HCT116 (cell line): ENCODE data around the gene PITPNC1. TPM values are rescaled to one million over a fixed set of nuclear protein-coding genes. Genes with fewer than 3 reads are reported as not detected.
"Not testable (repeated sequence)": the region's sequence is repeated elsewhere in the genome, so short reads cannot be mapped to it uniquely, and the experiment has no call there.

Source experiments
- ATAC-seq: fragments of 200-7000 bp; cut with Tn5 transposase; 2 replicates; pipeline ENCODE4 v1.9.1; 2020; ENCODE audit warnings: mild to moderate bottlenecking, moderate library complexity
- BruUV-seq: library from RNA; stranded (reverse); fragments of 400-500 nt; replicated peaks from 2 replicates; lab custom pipeline; 2021; lab: Mats Ljungman, UMichigan
- CTCF ChIA-PET: fragments of 300-600 bp; sonication (Branson Sonifier 250); formaldehyde crosslinking; loops from one replicate; lab custom pipeline; 2021; ENCODE audit warnings: antibody characterized with exemption; lab: Charles Lee
- POLR2A ChIA-PET: fragments of 300-600, 350-600 bp; sonication (Branson Sonifier 250); formaldehyde crosslinking; loops from one replicate; lab custom pipeline; 2021; ENCODE audit warnings: antibody characterized with exemption; lab: Charles Lee
- RAD21 ChIA-PET, 2 experiments: fragments of 300-600 bp; sonication (Branson Sonifier 250); formaldehyde crosslinking; loops; one replicate each; lab custom pipeline; 2023; ENCODE audit warnings: low total read pairs in 2 of 2; ENCODE audit not compliant: uncharacterized antibody in 2 of 2, unreplicated experiment in 2 of 2, low non-redundant PET in 1 of 2; lab: Charles Lee
- DNase-seq: peaks from one replicate; pipeline ENCODE4 v3.0.0-alpha.2; 2010; ENCODE audit warnings: low read depth, low spot score
- H2AFZ ChIP-seq: fragments of 200-600 bp; shearing (Covaris generic), sonication (generic); 2 replicates; pipeline ENCODE4 v1.6.1; 2017; ENCODE audit warnings: low read depth, mixed run types, mixed read lengths, antibody characterized with exemption, low read length; ENCODE audit not compliant: poor library complexity, severe bottlenecking
- H3K27ac ChIP-seq: 2 replicates; pipeline ENCODE4 v1.5.1; 2012; ENCODE audit warnings: low read depth, low read length
- H3K27me3 ChIP-seq: fragments of 200-600 bp; sonication (generic); 2 replicates; pipeline ENCODE4 v1.6.1; 2016; ENCODE audit warnings: mixed run types, low read length, mixed read lengths; ENCODE audit not compliant: insufficient read depth
- H3K36me3 ChIP-seq, 2 experiments: fragments of 200-500 bp in 1 of 2; fragments of 200-600 bp in 1 of 2; sonication (Bioruptor generic) in 1 of 2; sonication (generic) in 1 of 2; 2 replicates each; pipeline versions ENCODE4 v1.5.1 to v1.6.1; 2014 to 2016; ENCODE audit warnings: low read length in 2 of 2, inconsistent platforms in 1 of 2, mixed read lengths in 1 of 2, mixed run types in 1 of 2; ENCODE audit not compliant: insufficient read depth in 2 of 2, control insufficient read depth in 1 of 2
- H3K4me1 ChIP-seq, 2 experiments: fragments of 200-600 bp in 1 of 2; sonication (generic) in 1 of 2; 2 replicates each; pipeline versions ENCODE4 v1.5.1 to v1.6.1; 2012 to 2017; ENCODE audit warnings: low read length in 2 of 2, inconsistent platforms in 1 of 2, mild to moderate bottlenecking in 1 of 2, mixed read lengths in 1 of 2, mixed run types in 1 of 2, moderate library complexity in 1 of 2; ENCODE audit not compliant: insufficient read depth in 2 of 2, control insufficient read depth in 1 of 2
- H3K4me2 ChIP-seq: fragments of 200-600 bp; sonication (generic); 2 replicates; pipeline ENCODE4 v1.6.1; 2017; ENCODE audit warnings: mixed run types, low read length, mixed read lengths
- H3K4me3 ChIP-seq, 2 experiments: fragments of 200-600 bp in 1 of 2; sonication (generic) in 1 of 2; replicated peaks in 1 of 2; 2 replicates each; pipeline ENCODE4 v1.5.1; 2011 to 2016; ENCODE audit warnings: low read length in 2 of 2, control low read depth in 1 of 2, low read depth in 1 of 2, mild to moderate bottlenecking in 1 of 2, mixed read lengths in 1 of 2, mixed run types in 1 of 2
- H3K79me2 ChIP-seq: fragments of 200-600 bp; sonication (generic); 2 replicates; pipeline ENCODE4 v1.6.1; 2017; ENCODE audit warnings: mild to moderate bottlenecking, mixed run types, low read length, moderate library complexity, mixed read lengths; ENCODE audit not compliant: insufficient read depth
- H3K9ac ChIP-seq: fragments of 200-600 bp; sonication (generic); 2 replicates; pipeline ENCODE4 v1.6.1; 2016; ENCODE audit warnings: low read length, mixed read lengths
- H3K9me2 ChIP-seq: fragments of 200-600 bp; sonication (generic), shearing (Covaris generic); 2 replicates; pipeline ENCODE4 v1.6.1; 2017; ENCODE audit warnings: mixed run types, mild to moderate bottlenecking, moderate library complexity; ENCODE audit not compliant: insufficient read depth
- H3K9me3 ChIP-seq, 2 experiments: fragments of 200-500 bp in 1 of 2; fragments of 200-600 bp in 1 of 2; sonication (Bioruptor generic) in 1 of 2; sonication (generic) in 1 of 2; 2 replicates each; pipeline ENCODE4 v1.6.1; 2014 to 2017; ENCODE audit warnings: low read length in 2 of 2, mixed read lengths in 2 of 2, inconsistent platforms in 1 of 2, low read depth in 1 of 2, mild to moderate bottlenecking in 1 of 2, mixed run types in 1 of 2, moderate library complexity in 1 of 2; ENCODE audit not compliant: control insufficient read depth in 1 of 2, insufficient read depth in 1 of 2
- H4K20me1 ChIP-seq: fragments of 200-600 bp; sonication (generic), shearing (Covaris generic); 2 replicates; pipeline ENCODE4 v1.6.1; 2017; ENCODE audit warnings: mixed run types, mild to moderate bottlenecking, moderate library complexity; ENCODE audit not compliant: insufficient read depth
- CBX3 ChIP-seq: IDR thresholded peaks from 2 replicates; pipeline ENCODE4 v1.6.1; 2012; ENCODE audit warnings: low read depth
- ELF1 ChIP-seq: IDR thresholded peaks from 2 replicates; pipeline ENCODE4 v1.6.1; 2012; ENCODE audit warnings: low read depth, borderline replicate concordance
- FOSL1 ChIP-seq: IDR thresholded peaks from 2 replicates; pipeline ENCODE4 v1.6.1; 2012; ENCODE audit warnings: low read depth
- JUND ChIP-seq: IDR thresholded peaks from 2 replicates; pipeline ENCODE4 v1.6.1; 2012
- POLR2A ChIP-seq: IDR thresholded peaks from 2 replicates; pipeline ENCODE4 v1.7.0; 2011; ENCODE audit warnings: borderline replicate concordance; ENCODE audit not compliant: insufficient read depth, insufficient read length; ENCODE audit errors: extremely low read depth
- POLR2AphosphoS5 ChIP-seq: IDR thresholded peaks from 2 replicates; pipeline ENCODE4 v1.6.1; 2011; ENCODE audit warnings: mild to moderate bottlenecking, low read depth, low read length, moderate library complexity
- SIN3A ChIP-seq: IDR thresholded peaks from 2 replicates; pipeline ENCODE4 v1.6.1; 2012; ENCODE audit warnings: low read depth
- SP1 ChIP-seq: IDR thresholded peaks from 2 replicates; pipeline ENCODE4 v1.6.1; 2012; ENCODE audit warnings: low read depth
- SRF ChIP-seq: IDR thresholded peaks from 2 replicates; pipeline ENCODE4 v1.6.1; 2012; ENCODE audit warnings: low read depth
- YY1 ChIP-seq: IDR thresholded peaks from 2 replicates; pipeline ENCODE4 v1.6.1; 2011; ENCODE audit warnings: low read length, low read depth, moderate library complexity, mild to moderate bottlenecking; ENCODE audit not compliant: insufficient replicate concordance; ENCODE audit errors: extremely low read depth
- ZFX ChIP-seq: fragments of 450-650 bp; IDR thresholded peaks from 2 replicates; pipeline ENCODE4 v1.6.1; 2017
- intact Hi-C: fragments of 100-400 bp; cut with micrococcal nuclease; formaldehyde crosslinking; loops from 2 replicates; pipeline ENCODE4 v1.10.0; 2022
- total RNA-seq: library from RNA; stranded (reverse); gene quantifications from one replicate; pipeline ENCODE4 v1.2.1, GENCODE V29; 2021; ENCODE audit not compliant: unreplicated experiment
- TF ChIP-seq, protein P1 (sequence below): IDR thresholded peaks from 2 replicates; pipeline ENCODE4 v1.6.1; 2012
- TF ChIP-seq, protein P2 (sequence below): IDR thresholded peaks from 2 replicates; pipeline ENCODE4 v1.6.1; 2012

The PITPNC1 gene
- total RNA-seq, 1 experiment from 2014 or later: 41.9 TPM

DNA sequence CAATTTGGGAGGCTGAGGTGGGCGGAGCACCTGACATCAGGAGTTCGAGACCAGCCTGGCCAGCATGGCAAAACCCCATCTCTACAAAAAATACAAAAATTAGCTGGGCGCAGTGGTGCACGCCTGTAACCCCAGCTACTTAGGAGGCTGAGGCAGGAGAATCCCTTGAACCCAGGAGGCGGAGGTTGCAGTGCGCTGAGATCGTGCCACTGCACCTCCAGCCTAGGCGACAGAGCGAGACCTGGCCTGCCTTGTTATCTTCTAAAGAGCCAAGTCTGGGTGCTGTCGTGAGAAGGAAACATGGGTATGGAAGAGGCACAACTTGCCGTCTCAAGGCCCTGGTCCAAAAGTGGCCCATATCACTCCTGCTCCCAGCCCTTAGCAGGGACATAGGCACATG lies 103.9 kb downstream of the PITPNC1 start:
- intact Hi-C loops, H4K20me1 ChIP-seq, DNase-seq, H3K9me3 ChIP-seq, ATAC-seq, H3K9ac ChIP-seq, H3K4me3 ChIP-seq, H3K36me3 ChIP-seq, H3K4me2 ChIP-seq, H3K27me3 ChIP-seq, H2AFZ ChIP-seq, H3K27ac ChIP-seq, RAD21 ChIA-PET, H3K9me2 ChIP-seq, BruUV-seq: not testable (repeated sequence)
- peaks cover 5 to 36% of the 10 kb centered on the region in 2 experiments for H3K4me1 ChIP-seq
- peaks cover 21% of the 10 kb centered on the region; the same call in 1 of the 2 replicates for H3K79me2 ChIP-seq
- ChIA-PET CTCF (interaction anchor here (1.0 to 1.1 kb wide), 2 partner anchors 107 to 148 kb away, joined by 3 read pairs; no protein-coding TSS in a partner anchor), POLR2A (interaction anchor here (0.6 to 1.8 kb wide), 3 partner anchors 9 to 174 kb away, joined by 3 to 6 read pairs (median 3); no protein-coding TSS in a partner anchor)

DNA sequence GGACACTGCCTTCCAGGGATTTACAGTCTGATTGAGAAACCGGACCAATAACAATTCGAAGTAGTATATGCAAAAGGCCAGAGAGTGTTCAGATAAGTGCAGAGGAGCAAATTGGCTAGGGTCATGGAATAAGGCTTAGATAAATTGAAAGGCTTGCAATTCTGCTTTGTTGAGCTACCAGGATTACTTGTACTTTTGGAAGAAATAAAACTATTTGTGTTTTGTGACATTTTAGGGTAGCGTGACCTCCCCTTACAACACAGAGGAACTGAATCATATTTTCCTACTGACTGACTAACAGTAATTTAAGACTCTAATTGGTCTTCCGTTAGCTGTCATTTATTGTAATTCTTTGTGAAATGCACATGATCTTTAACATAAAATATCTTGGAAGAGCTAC lies 104.7 kb downstream of the PITPNC1 start:
- no peaks in the 10 kb centered on the region for H3K9me3 ChIP-seq
- POLR2A ChIA-PET: interaction anchor here (0.6 to 1.8 kb wide), 3 partner anchors 9 to 173 kb away, joined by 3 to 6 read pairs (median 3); no protein-coding TSS in a partner anchor
- H3K4me3 ChIP-seq: no peak overlapping the region
- H3K9ac ChIP-seq: no peak overlapping the region
- intact Hi-C loops: no loop called here
- TF ChIP-seq SIN3A: no peak
- TF ChIP-seq ELF1: no peak
- no peak for TF ChIP-seq CBX3
- no peak for TF ChIP-seq POLR2A
- no peak for TF ChIP-seq FOSL1
- TF ChIP-seq SRF: no peak
- TF ChIP-seq, protein P1, sequence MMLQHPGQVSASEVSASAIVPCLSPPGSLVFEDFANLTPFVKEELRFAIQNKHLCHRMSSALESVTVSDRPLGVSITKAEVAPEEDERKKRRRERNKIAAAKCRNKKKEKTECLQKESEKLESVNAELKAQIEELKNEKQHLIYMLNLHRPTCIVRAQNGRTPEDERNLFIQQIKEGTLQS: no peak
- TF ChIP-seq, protein P2, sequence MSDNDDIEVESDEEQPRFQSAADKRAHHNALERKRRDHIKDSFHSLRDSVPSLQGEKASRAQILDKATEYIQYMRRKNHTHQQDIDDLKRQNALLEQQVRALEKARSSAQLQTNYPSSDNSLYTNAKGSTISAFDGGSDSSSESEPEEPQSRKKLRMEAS: no peak
- no peak for TF ChIP-seq SP1
- TF ChIP-seq POLR2AphosphoS5: no peak
- no peak for TF ChIP-seq ZFX
- TF ChIP-seq JUND: no peak
- no peak for TF ChIP-seq YY1
- no peak overlapping the region for H3K27ac ChIP-seq
- CTCF ChIA-PET: interaction anchor here (1.0 to 1.5 kb wide), 3 partner anchors 103 to 147 kb away, joined by 3 to 4 read pairs (median 3); no protein-coding TSS in a partner anchor
- RAD21 ChIA-PET: no interaction called here
- DNase-seq (no peak), ATAC-seq (no peak)
- H2AFZ ChIP-seq: no peak overlapping the region
- H3K36me3 ChIP-seq: no peaks in the 10 kb centered on the region
- no peak overlapping the region for H3K4me2 ChIP-seq
- peaks cover 5 to 33% of the 10 kb centered on the region in 2 experiments for H3K4me1 ChIP-seq
- peaks cover 23% of the 10 kb centered on the region; the same call in 1 of the 2 replicates for H3K79me2 ChIP-seq
- no peaks in the 10 kb centered on the region for H4K20me1 ChIP-seq
- no peaks in the 10 kb centered on the region for H3K27me3 ChIP-seq
- BruUV-seq: no TSS peak
- no peaks in the 10 kb centered on the region for H3K9me2 ChIP-seq
